NCI-H128 (cell line): ENCODE results near the gene CTDSPL.

Experiments
- DNase-seq: peaks from one replicate; lab custom pipeline; 2025; ENCODE audit not compliant: unreplicated experiment; lab: John Stamatoyannopoulos, UW

Gene CTDSPL

GRCh38 chr3:37997791-37998370, 136.2 kb downstream of the CTDSPL start:
- DNase-seq: no peak

GRCh38 chr3:37999836-38000235, 138.2 kb downstream of the CTDSPL start:
- no peak for DNase-seq

GRCh38 chr3:38000242-38000916, 138.7 kb downstream of the CTDSPL start:
- DNase-seq: no peak

- no peak for DNase-seq
These were observed 139.3 kb downstream of the CTDSPL start for GRCh38 chr3:38000965-38001455.

- no peak for DNase-seq
These were observed 139.9 kb downstream of the CTDSPL start for GRCh38 chr3:38001456-38002081.

- DNase-seq: no peak
These were observed 140.7 kb downstream of the CTDSPL start for GRCh38 chr3:38002291-38002876.

- no peak for DNase-seq
These were observed 141.3 kb downstream of the CTDSPL start for GRCh38 chr3:38002940-38003339.

GRCh38 chr3:38003371-38003816, 141.7 kb downstream of the CTDSPL start:
- DNase-seq: no peak

GRCh38 chr3:38003817-38004414, 142.2 kb downstream of the CTDSPL start:
- no peak for DNase-seq

GRCh38 chr3:38004415-38005075, 142.9 kb downstream of the CTDSPL start:
- DNase-seq: peak; percentile 21

- DNase-seq: no peak
These were observed 143.7 kb downstream of the CTDSPL start for GRCh38 chr3:38005076-38006020.

- no peak for DNase-seq
These were observed 144.4 kb downstream of the CTDSPL start for GRCh38 chr3:38006031-38006430.

GRCh38 chr3:38006445-38006995, 144.8 kb downstream of the CTDSPL start:
- no peak for DNase-seq

- DNase-seq: no peak
These were observed 146.0 kb downstream of the CTDSPL start for GRCh38 chr3:38007754-38008090.

- no peak for DNase-seq
These were observed 146.6 kb downstream of the CTDSPL start for GRCh38 chr3:38008191-38008701.

- no peak for DNase-seq
These were observed 147.4 kb downstream of the CTDSPL start for GRCh38 chr3:38008971-38009580.

- no peak for DNase-seq
These were observed 148.3 kb downstream of the CTDSPL start for GRCh38 chr3:38009807-38010591.

GRCh38 chr3:38011111-38011510, 149.4 kb downstream of the CTDSPL start:
- DNase-seq: no peak
